HL-60 (cell line): ENCODE measurements around the gene FBXO24.

Experiments used
- CTCF ChIP-seq: IDR thresholded peaks from one replicate; pipeline ENCODE4 v1.5.1; 2011; ENCODE audit warnings: low read length, control low read depth, inconsistent platforms; ENCODE audit not compliant: insufficient read depth
- GABPA ChIP-seq: IDR thresholded peaks from 2 replicates; pipeline ENCODE4 v1.6.1; 2012; ENCODE audit warnings: low read depth
- POLR2AphosphoS5 ChIP-seq: IDR thresholded peaks from 2 replicates; pipeline ENCODE4 v1.6.1; 2012; ENCODE audit warnings: low read depth

- no peak for TF ChIP-seq CTCF
- TF ChIP-seq POLR2AphosphoS5: no peak
- TF ChIP-seq GABPA: no peak
These were observed 26.7 kb downstream of the FBXO24 start for GRCh38 chr7:100612730-100613390.
